HEK293 (cell line): ENCODE measurements around the gene GAL3ST2.
"Not testable (repeated sequence)": the region's sequence is repeated elsewhere in the genome, so short reads cannot be mapped to it uniquely, and the experiment has no call there.

ENCODE experiments used
- GLI4 ChIP-seq: fragments of 450-650 bp; formaldehyde crosslinking; IDR thresholded peaks from 2 replicates; pipeline ENCODE4 v1.5.1; 2016; ENCODE audit warnings: missing biosample characterization, missing genetic modification characterization
- KLF10 ChIP-seq: fragments of 450-650 bp; IDR thresholded peaks from 2 replicates; pipeline ENCODE4 v1.5.1; 2018; ENCODE audit warnings: missing biosample characterization, mild to moderate bottlenecking, missing genetic modification characterization
- ZBTB21 ChIP-seq: fragments of 450-650 bp; formaldehyde crosslinking; IDR thresholded peaks from 2 replicates; pipeline ENCODE4 v1.5.1; 2017; ENCODE audit warnings: missing biosample characterization, missing genetic modification characterization
- ZNF121 ChIP-seq: fragments of 450-650 bp; formaldehyde crosslinking; IDR thresholded peaks from 2 replicates; pipeline ENCODE4 v1.5.1; 2016; ENCODE audit warnings: missing biosample characterization, missing genetic modification characterization
- ZNF274 ChIP-seq, 2 experiments: fragments of 200-500 bp in 1 of 2; fragments of 450-650 bp in 1 of 2; sonication (Bioruptor generic) in 1 of 2; formaldehyde crosslinking in 1 of 2; IDR thresholded peaks; 2 replicates each; pipeline versions ENCODE4 v1.5.1 to v1.6.1; 2014 to 2016; ENCODE audit warnings: borderline replicate concordance in 1 of 2, inconsistent platforms in 1 of 2, low read length in 1 of 2, missing biosample characterization in 1 of 2, missing genetic modification characterization in 1 of 2
- ZNF324 ChIP-seq: fragments of 450-650 bp; formaldehyde crosslinking; IDR thresholded peaks from 2 replicates; pipeline ENCODE4 v1.5.1; 2016; ENCODE audit warnings: missing biosample characterization, missing genetic modification characterization
- ZNF354C ChIP-seq: fragments of 450-650 bp; formaldehyde crosslinking; IDR thresholded peaks from 2 replicates; pipeline ENCODE4 v1.5.1; 2016; ENCODE audit warnings: missing biosample characterization, missing genetic modification characterization, low read depth, borderline replicate concordance
- ZNF416 ChIP-seq: fragments of 450-650 bp; formaldehyde crosslinking; IDR thresholded peaks from 2 replicates; pipeline ENCODE4 v1.5.1; 2016; ENCODE audit warnings: missing biosample characterization, missing genetic modification characterization
- ZNF530 ChIP-seq: fragments of 450-650 bp; formaldehyde crosslinking; IDR thresholded peaks from 2 replicates; pipeline ENCODE4 v1.5.1; 2016; ENCODE audit warnings: low read depth, missing biosample characterization, missing genetic modification characterization
- ZNF555 ChIP-seq: fragments of 450-650 bp; formaldehyde crosslinking; conservative IDR thresholded peaks from 2 replicates; pipeline ENCODE4 v1.5.1; 2017; ENCODE audit warnings: missing biosample characterization, mild to moderate bottlenecking, missing genetic modification characterization, inconsistent platforms
- ZNF830 ChIP-seq: fragments of 450-650 bp; IDR thresholded peaks from 2 replicates; pipeline ENCODE4 v1.5.0; 2018; ENCODE audit warnings: missing biosample characterization, missing genetic modification characterization, low read depth, mild to moderate bottlenecking, moderate library complexity
- TF ChIP-seq, protein P1 (sequence below): fragments of 450-650 bp; formaldehyde crosslinking; IDR thresholded peaks from 2 replicates; pipeline ENCODE4 v1.5.1; 2016; ENCODE audit warnings: missing biosample characterization, missing genetic modification characterization
- TF ChIP-seq, protein P2 (sequence below): fragments of 450-650 bp; formaldehyde crosslinking; IDR thresholded peaks from 2 replicates; pipeline ENCODE4 v1.5.1; 2016; ENCODE audit warnings: missing biosample characterization, missing genetic modification characterization
- TF ChIP-seq, protein P3 (sequence below): fragments of 450-650 bp; formaldehyde crosslinking; IDR thresholded peaks from 2 replicates; pipeline ENCODE4 v1.5.1; 2016; ENCODE audit warnings: missing biosample characterization, missing genetic modification characterization

DNA sequence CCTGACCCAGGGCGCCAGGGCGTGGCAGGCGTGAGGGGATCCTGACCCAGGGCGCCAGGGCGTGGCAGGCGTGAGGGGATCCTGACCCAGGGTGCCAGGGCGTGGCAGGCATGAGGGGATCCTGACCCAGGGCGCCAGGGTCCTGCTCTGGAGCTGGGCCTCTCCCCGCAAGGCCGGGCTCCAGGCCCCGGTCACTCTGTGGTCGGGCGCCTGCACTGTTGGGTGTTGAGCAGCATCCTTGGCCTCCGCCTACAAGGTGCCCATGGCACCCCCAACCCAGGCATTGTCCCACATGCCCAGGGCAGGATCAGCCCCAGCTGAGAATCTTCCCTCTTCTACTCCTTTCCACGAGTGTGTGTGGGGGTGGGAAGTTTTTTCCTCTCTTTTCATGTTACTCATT is 33.6 kb upstream of the GAL3ST2 start:
- not testable (repeated sequence) for TF ChIP-seq ZBTB21 (tag by site-specific recombination); ZNF530 (tag by site-specific recombination); ZNF324 (tag by site-specific recombination); ZNF830; ZNF555 (tag by site-specific recombination); ZNF121 (tag by site-specific recombination); ZNF354C; KLF10; ZNF274 (IDR thresholded peaks at IDR 0.05; ENCODE audit: low read length); ZNF274 (tag by site-specific recombination; IDR thresholded peaks at IDR 0.05; ENCODE audit: borderline replicate concordance); ZNF416 (tag by site-specific recombination); GLI4 (tag by site-specific recombination)
- TF ChIP-seq, protein P1, sequence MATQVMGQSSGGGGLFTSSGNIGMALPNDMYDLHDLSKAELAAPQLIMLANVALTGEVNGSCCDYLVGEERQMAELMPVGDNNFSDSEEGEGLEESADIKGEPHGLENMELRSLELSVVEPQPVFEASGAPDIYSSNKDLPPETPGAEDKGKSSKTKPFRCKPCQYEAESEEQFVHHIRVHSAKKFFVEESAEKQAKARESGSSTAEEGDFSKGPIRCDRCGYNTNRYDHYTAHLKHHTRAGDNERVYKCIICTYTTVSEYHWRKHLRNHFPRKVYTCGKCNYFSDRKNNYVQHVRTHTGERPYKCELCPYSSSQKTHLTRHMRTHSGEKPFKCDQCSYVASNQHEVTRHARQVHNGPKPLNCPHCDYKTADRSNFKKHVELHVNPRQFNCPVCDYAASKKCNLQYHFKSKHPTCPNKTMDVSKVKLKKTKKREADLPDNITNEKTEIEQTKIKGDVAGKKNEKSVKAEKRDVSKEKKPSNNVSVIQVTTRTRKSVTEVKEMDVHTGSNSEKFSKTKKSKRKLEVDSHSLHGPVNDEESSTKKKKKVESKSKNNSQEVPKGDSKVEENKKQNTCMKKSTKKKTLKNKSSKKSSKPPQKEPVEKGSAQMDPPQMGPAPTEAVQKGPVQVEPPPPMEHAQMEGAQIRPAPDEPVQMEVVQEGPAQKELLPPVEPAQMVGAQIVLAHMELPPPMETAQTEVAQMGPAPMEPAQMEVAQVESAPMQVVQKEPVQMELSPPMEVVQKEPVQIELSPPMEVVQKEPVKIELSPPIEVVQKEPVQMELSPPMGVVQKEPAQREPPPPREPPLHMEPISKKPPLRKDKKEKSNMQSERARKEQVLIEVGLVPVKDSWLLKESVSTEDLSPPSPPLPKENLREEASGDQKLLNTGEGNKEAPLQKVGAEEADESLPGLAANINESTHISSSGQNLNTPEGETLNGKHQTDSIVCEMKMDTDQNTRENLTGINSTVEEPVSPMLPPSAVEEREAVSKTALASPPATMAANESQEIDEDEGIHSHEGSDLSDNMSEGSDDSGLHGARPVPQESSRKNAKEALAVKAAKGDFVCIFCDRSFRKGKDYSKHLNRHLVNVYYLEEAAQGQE (tag by site-specific recombination), result not testable (repeated sequence)
- TF ChIP-seq, protein P2, sequence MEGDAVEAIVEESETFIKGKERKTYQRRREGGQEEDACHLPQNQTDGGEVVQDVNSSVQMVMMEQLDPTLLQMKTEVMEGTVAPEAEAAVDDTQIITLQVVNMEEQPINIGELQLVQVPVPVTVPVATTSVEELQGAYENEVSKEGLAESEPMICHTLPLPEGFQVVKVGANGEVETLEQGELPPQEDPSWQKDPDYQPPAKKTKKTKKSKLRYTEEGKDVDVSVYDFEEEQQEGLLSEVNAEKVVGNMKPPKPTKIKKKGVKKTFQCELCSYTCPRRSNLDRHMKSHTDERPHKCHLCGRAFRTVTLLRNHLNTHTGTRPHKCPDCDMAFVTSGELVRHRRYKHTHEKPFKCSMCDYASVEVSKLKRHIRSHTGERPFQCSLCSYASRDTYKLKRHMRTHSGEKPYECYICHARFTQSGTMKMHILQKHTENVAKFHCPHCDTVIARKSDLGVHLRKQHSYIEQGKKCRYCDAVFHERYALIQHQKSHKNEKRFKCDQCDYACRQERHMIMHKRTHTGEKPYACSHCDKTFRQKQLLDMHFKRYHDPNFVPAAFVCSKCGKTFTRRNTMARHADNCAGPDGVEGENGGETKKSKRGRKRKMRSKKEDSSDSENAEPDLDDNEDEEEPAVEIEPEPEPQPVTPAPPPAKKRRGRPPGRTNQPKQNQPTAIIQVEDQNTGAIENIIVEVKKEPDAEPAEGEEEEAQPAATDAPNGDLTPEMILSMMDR (tag by site-specific recombination), result not testable (repeated sequence)
- TF ChIP-seq, protein P3, sequence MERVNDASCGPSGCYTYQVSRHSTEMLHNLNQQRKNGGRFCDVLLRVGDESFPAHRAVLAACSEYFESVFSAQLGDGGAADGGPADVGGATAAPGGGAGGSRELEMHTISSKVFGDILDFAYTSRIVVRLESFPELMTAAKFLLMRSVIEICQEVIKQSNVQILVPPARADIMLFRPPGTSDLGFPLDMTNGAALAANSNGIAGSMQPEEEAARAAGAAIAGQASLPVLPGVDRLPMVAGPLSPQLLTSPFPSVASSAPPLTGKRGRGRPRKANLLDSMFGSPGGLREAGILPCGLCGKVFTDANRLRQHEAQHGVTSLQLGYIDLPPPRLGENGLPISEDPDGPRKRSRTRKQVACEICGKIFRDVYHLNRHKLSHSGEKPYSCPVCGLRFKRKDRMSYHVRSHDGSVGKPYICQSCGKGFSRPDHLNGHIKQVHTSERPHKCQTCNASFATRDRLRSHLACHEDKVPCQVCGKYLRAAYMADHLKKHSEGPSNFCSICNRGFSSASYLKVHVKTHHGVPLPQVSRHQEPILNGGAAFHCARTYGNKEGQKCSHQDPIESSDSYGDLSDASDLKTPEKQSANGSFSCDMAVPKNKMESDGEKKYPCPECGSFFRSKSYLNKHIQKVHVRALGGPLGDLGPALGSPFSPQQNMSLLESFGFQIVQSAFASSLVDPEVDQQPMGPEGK (tag by site-specific recombination), result not testable (repeated sequence)
